Neural crest cell (in vitro differentiated cells): ENCODE measurements around the gene ABLIM2. TPM values are rescaled to one million over a fixed set of nuclear protein-coding genes. Genes with fewer than 3 reads are reported as not detected.

Experiments used
- DNase-seq: peaks from one replicate; pipeline ENCODE4 v3.0.0; 2021; ENCODE audit warnings: low read depth, mixed read lengths, low spot score
- H3K27ac Mint-ChIP-seq: one replicate; pipeline ENCODE4 v1.8.0; 2021; ENCODE audit warnings: mild to moderate bottlenecking, mixed read lengths; ENCODE audit not compliant: unreplicated experiment
- H3K27me3 Mint-ChIP-seq: 2 replicates; pipeline ENCODE4 v1.8.0; 2021; ENCODE audit warnings: low read depth, mild to moderate bottlenecking, mixed read lengths
- H3K36me3 Mint-ChIP-seq: 2 replicates; pipeline ENCODE4 v1.8.0; 2021; ENCODE audit warnings: low read depth, mild to moderate bottlenecking, mixed read lengths
- H3K4me1 Mint-ChIP-seq: 2 replicates; pipeline ENCODE4 v1.8.0; 2021; ENCODE audit warnings: mixed read lengths
- H3K4me3 Mint-ChIP-seq: one replicate; pipeline ENCODE4 v1.8.0; 2021; ENCODE audit warnings: mild to moderate bottlenecking, mixed read lengths
- H3K9me3 Mint-ChIP-seq: 2 replicates; pipeline ENCODE4 v1.8.0; 2021; ENCODE audit warnings: mixed read lengths
- total RNA-seq: library from RNA; stranded (reverse); gene quantifications from 2 replicates; pipeline ENCODE4 v1.2.1, GENCODE V29; 2021
- TF ChIP-seq, protein P1 (sequence below): fragments of 200-600 bp; sonication (generic); conservative IDR thresholded peaks from 2 replicates; pipeline ENCODE4 v1.5.0; 2021; ENCODE audit warnings: antibody characterized with exemption, mild to moderate bottlenecking

ABLIM2 gene
- total RNA-seq, 1 donor from 2014 or later: 3.8 TPM

DNA sequence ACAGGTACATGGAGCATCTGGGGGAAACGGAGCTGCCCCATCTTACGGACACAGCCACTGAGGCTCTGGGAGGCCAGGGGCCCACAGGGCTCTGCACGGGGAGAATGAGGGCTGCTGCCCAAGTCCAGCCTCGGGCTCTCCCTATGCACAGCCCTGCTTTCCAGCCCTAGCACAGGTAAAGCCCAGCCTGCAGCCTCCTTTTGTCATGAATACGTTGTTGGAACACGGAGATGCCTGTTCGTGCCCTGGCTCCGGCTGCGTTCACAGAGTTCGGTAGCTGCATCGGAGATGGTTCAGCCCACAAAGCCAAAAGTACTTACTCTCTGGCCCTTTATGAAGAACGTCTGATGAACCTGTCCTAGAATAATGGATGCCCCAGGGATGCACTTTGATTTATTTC is 150.2 kb downstream of the ABLIM2 start:
- DNase-seq: no peak
- Mint-ChIP-seq H3K4me3 (no peak overlapping the region), H3K27ac (peak overlapping the region; percentile 21), H3K9me3 (peaks cover 3% of the 10 kb centered on the region), H3K4me1 (peaks cover 33% of the 10 kb centered on the region), H3K36me3 (no peaks in the 10 kb centered on the region), H3K27me3 (no peaks in the 10 kb centered on the region)
- TF ChIP-seq, protein P1, sequence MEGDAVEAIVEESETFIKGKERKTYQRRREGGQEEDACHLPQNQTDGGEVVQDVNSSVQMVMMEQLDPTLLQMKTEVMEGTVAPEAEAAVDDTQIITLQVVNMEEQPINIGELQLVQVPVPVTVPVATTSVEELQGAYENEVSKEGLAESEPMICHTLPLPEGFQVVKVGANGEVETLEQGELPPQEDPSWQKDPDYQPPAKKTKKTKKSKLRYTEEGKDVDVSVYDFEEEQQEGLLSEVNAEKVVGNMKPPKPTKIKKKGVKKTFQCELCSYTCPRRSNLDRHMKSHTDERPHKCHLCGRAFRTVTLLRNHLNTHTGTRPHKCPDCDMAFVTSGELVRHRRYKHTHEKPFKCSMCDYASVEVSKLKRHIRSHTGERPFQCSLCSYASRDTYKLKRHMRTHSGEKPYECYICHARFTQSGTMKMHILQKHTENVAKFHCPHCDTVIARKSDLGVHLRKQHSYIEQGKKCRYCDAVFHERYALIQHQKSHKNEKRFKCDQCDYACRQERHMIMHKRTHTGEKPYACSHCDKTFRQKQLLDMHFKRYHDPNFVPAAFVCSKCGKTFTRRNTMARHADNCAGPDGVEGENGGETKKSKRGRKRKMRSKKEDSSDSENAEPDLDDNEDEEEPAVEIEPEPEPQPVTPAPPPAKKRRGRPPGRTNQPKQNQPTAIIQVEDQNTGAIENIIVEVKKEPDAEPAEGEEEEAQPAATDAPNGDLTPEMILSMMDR: no peak

DNA sequence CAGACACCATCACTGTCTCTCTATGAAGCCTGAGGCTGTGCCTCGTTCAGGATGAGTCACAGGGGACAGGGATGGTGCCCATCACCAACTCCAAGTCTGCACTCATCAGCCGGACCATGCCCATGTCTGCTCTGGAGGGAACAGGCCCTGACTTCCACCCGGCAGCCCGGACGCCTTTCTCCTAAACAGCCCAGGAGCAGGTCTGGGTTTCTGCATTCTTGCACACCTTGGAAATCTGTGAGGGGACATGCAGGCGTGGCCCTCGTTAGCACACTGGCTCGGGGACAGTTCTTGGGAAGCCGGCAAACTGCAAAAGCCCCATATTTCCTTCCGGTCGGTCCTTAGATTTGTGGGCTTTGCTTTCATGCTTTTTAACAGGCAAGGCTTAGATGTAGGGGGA is 151.0 kb downstream of the ABLIM2 start:
- H3K9me3 Mint-ChIP-seq: peaks cover under 1% of the 10 kb centered on the region
- TF ChIP-seq, protein P1: no peak
- no peak overlapping the region for H3K27ac Mint-ChIP-seq

DNA sequence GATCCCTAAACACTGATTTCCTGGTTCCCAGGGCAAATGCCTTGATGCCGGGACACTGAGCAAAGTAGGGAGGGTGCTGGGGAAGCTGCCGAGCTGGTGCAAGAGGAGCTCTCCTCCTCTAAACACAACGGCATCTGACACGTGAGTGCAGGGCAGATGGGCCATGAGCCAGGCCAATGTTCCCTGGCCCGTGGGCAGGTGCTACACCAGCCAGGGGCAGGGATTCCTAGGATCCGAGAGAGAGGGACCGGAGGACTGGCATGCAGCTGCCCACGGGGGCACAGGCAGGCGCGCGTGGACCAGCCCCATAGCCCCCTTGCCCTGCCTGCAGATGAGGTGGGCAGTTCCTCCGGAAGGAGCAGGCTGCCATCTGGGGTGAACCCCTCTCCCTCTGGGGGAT is 152.1 kb downstream of the ABLIM2 start:
- H3K4me1 Mint-ChIP-seq: peaks cover 38% of the 10 kb centered on the region
- H3K9me3 Mint-ChIP-seq: no peaks in the 10 kb centered on the region
- DNase-seq: no peak
- H3K4me3 Mint-ChIP-seq: no peak overlapping the region
- H3K36me3 Mint-ChIP-seq: no peaks in the 10 kb centered on the region
- peak overlapping the region; percentile 6 for H3K27ac Mint-ChIP-seq
- TF ChIP-seq, protein P1: no peak
- H3K27me3 Mint-ChIP-seq: no peaks in the 10 kb centered on the region

More for the DNA sequence above, 151.0 kb downstream of the ABLIM2 start:
- no peak for DNase-seq
- Mint-ChIP-seq H3K36me3 (no peaks in the 10 kb centered on the region), H3K4me1 (peaks cover 38% of the 10 kb centered on the region), H3K27me3 (no peaks in the 10 kb centered on the region), H3K4me3 (no peak overlapping the region)

DNA sequence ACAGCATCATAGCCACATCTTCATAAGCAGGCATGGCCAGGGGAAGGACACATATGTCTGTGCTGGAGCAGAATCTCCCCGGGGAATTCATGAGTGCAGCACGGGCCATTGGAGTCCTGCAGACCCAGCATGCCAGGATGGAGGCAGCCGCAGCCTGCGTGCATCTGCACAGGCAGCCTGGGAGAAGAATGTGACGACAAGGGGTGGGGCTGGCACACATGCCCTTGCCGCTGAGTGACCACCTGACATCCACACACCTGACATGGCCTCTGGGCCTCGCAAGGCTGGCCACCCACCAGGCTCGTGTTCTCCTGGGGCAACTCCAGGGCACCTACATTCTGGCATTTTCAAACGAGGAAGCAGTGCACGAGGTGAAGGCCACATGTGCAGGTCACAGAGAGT is 152.8 kb downstream of the ABLIM2 start:
- no peak overlapping the region for H3K4me3 Mint-ChIP-seq
- no peak for DNase-seq
- no peaks in the 10 kb centered on the region for H3K36me3 Mint-ChIP-seq
- H3K27me3 Mint-ChIP-seq: no peaks in the 10 kb centered on the region
- TF ChIP-seq, protein P1: no peak
- peaks cover 31% of the 10 kb centered on the region for H3K4me1 Mint-ChIP-seq
- H3K9me3 Mint-ChIP-seq: no peaks in the 10 kb centered on the region
- H3K27ac Mint-ChIP-seq: no peak overlapping the region

DNA sequence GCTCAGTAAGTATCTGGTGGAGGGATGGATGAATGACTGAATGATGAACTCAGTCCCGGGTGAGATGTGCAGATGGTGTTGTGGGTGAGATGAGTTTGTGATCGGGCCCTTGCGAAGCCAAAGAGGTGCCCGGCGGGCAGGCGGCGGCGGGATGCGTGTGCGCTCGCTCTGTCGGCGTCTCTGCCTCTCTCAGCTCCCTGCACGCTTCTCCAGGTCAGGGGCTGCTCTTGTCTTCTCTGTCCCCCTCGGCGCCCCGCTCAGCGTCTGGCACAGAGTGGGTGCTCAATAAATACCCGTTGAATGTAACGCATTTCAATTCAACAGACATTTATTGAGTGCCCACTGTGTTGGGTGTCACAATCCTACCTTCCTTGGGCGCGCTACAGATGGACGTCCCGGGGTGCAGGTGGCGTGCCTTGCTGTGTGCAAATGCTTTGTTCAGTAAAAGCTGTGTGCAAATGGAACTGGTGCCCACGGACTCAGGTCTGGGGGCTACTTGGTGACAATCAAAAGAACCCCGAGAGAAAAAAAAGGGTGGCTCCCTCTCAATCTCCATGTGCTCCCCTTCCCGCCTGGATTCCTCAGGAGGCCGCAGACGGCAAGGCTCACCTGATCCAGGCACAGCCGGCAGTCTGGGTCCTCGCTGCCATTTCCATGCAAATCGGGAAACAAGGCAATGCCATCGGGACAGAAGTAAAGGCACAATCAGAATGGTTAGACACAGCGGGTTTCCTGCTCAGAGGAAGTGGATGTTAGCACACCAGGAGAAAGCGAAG is 153.4 kb downstream of the ABLIM2 start:
- peaks cover 25% of the 10 kb centered on the region for H3K4me1 Mint-ChIP-seq
- H3K27me3 Mint-ChIP-seq: no peaks in the 10 kb centered on the region
- TF ChIP-seq, protein P1: no peak
- no peak overlapping the region for H3K27ac Mint-ChIP-seq
- no peak overlapping the region for H3K4me3 Mint-ChIP-seq
- no peaks in the 10 kb centered on the region for H3K36me3 Mint-ChIP-seq
- no peaks in the 10 kb centered on the region for H3K9me3 Mint-ChIP-seq
- no peak for DNase-seq
